Esophagus squamous epithelium (tissue), 5 donors: ENCODE data around the gene GPR157. TPM values are rescaled to one million over a fixed set of nuclear protein-coding genes. Genes with fewer than 3 reads are reported as not detected.

Experiments used
- DNase-seq: peaks from one replicate; lab custom pipeline; 2025; lab: John Stamatoyannopoulos, UW
- H3K27ac ChIP-seq, 4 donors: fragments of 200-600 bp; sonication (generic); one replicate each; pipeline ENCODE4 v1.5.1; 2016 to 2019; ENCODE audit warnings: mild to moderate bottlenecking in 1 of 4
- H3K27me3 ChIP-seq, 4 donors: fragments of 200-600 bp; sonication (generic); 1 replicate in 3 of 4; 2 replicates in 1 of 4; pipeline versions ENCODE4 v1.5.1 to v1.6.0; 2017 to 2021; ENCODE audit warnings: antibody characterized with exemption in 1 of 4
- H3K36me3 ChIP-seq, 3 donors: fragments of 200-600 bp; sonication (generic); one replicate each; pipeline ENCODE4 v1.5.1; 2016 to 2019
- H3K4me1 ChIP-seq, 3 donors: fragments of 200-600 bp; sonication (generic); one replicate each; pipeline ENCODE4 v1.5.1; 2017 to 2019
- H3K4me3 ChIP-seq, 4 donors: fragments of 200-600 bp; sonication (generic); 1 replicate in 3 of 4; 2 replicates in 1 of 4; pipeline ENCODE4 v1.5.1; 2016 to 2019; ENCODE audit warnings: mild to moderate bottlenecking in 2 of 4, moderate library complexity in 1 of 4
- H3K9me3 ChIP-seq, 3 donors: fragments of 200-600 bp; sonication (generic); one replicate each; pipeline ENCODE4 v1.5.1; 2016 to 2019
- POLR2A ChIP-seq, 4 donors: fragments of 450-650 bp; IDR thresholded peaks; one replicate each; pipeline ENCODE4 v1.6.1; 2017; ENCODE audit warnings: antibody characterized with exemption in 4 of 4, mild to moderate bottlenecking in 4 of 4, moderate library complexity in 3 of 4
- WGBS, 2 donors: methylation state at CpG; one replicate each; pipeline ENCODE4 v1.1.5; 2018; 5-methylcytosine and 5-hydroxymethylcytosine counted together
- intact Hi-C: fragments of 100-400 bp; cut with DNase I; formaldehyde crosslinking; loops from one replicate; pipeline ENCODE4 v1.15.0; 2022
- total RNA-seq, 4 donors: library from RNA; depleted of rRNA; stranded (reverse); fragments of >200 nt; gene quantifications; one replicate each; pipeline ENCODE4 v1.1.0, GENCODE V29; 2016
- TF ChIP-seq, protein P1 (sequence below), 6 experiments: fragments of 450-650 bp in 4 of 6; fragments of 200-600 bp in 2 of 6; sonication (generic) in 2 of 6; IDR thresholded peaks; one replicate each; pipeline ENCODE4 v1.5.1; 2016 to 2019; ENCODE audit warnings: antibody characterized with exemption in 6 of 6, mild to moderate bottlenecking in 4 of 6, moderate library complexity in 4 of 6
- donor health status: DM: yes; HTN: yes; CAD: no.

The GPR157 gene
- total RNA-seq, 4 donors from 2014 or later = 28.5 to 57.4 (median 30.2) TPM

- intact Hi-C loops = loop anchor here (10.0 kb wide), 1 partner anchor 182 kb away; no protein-coding TSS in a partner anchor
- H3K4me3 ChIP-seq = no peak overlapping the region
- H3K27ac ChIP-seq = no peak overlapping the region
- no peak for DNase-seq
- H3K4me1 ChIP-seq = peaks cover 4 to 36% (median 18%) of the 10 kb centered on the region in 3 donors
- 21% methylated on average over 4 of the region's 4 CpGs; no CpG with 5 or more reads in 1 of the 2 donors for WGBS, 2 donors
- TF ChIP-seq POLR2A (IDR thresholded peaks at IDR 0.05) = no peak
- TF ChIP-seq, protein P1, sequence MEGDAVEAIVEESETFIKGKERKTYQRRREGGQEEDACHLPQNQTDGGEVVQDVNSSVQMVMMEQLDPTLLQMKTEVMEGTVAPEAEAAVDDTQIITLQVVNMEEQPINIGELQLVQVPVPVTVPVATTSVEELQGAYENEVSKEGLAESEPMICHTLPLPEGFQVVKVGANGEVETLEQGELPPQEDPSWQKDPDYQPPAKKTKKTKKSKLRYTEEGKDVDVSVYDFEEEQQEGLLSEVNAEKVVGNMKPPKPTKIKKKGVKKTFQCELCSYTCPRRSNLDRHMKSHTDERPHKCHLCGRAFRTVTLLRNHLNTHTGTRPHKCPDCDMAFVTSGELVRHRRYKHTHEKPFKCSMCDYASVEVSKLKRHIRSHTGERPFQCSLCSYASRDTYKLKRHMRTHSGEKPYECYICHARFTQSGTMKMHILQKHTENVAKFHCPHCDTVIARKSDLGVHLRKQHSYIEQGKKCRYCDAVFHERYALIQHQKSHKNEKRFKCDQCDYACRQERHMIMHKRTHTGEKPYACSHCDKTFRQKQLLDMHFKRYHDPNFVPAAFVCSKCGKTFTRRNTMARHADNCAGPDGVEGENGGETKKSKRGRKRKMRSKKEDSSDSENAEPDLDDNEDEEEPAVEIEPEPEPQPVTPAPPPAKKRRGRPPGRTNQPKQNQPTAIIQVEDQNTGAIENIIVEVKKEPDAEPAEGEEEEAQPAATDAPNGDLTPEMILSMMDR (IDR thresholded peaks at IDR 0.05) = no peak
- no peaks in the 10 kb centered on the region for H3K27me3 ChIP-seq
- H3K9me3 ChIP-seq = no peaks in the 10 kb centered on the region
- H3K36me3 ChIP-seq = peaks cover 19 to 93% (median 23%) of the 10 kb centered on the region in 3 donors
Observed at GRCh38 chr1:9107136-9107535, 21.8 kb downstream of the GPR157 start.

DNA sequence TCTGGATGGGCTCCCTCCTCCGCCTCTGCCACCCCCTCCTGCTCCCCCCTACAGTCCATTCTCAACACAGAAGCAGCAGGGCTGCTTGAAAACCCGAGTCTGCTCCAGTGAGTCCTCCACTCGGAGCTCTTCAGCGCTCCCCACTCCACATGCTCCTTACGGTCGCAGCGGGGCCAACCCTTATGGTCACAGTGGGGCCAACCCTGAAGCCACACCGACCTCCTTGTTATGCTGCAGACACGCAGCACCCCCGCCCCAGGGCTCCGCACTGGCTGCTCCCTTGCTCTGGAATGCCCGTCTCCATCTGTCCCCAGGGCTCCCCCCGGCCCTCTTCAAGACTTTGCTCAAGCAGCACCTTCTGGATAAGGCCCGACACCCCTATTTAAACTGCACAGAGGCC is 22.6 kb downstream of the GPR157 start:
- WGBS, 2 donors = 95% methylated on average over 4 of the region's 14 CpGs; no CpG with 5 or more reads in 1 of the 2 donors
- no peak for DNase-seq
- peaks cover 4 to 39% (median 16%) of the 10 kb centered on the region in 3 donors for H3K4me1 ChIP-seq
- H3K4me3 ChIP-seq = no peak overlapping the region
- peaks cover 19 to 95% (median 23%) of the 10 kb centered on the region in 3 donors for H3K36me3 ChIP-seq
- H3K27ac ChIP-seq = no peak overlapping the region
- no peaks in the 10 kb centered on the region for H3K9me3 ChIP-seq
- TF ChIP-seq, protein P1 (IDR thresholded peaks at IDR 0.05) = no peak
- no peak for TF ChIP-seq POLR2A (IDR thresholded peaks at IDR 0.05)
- H3K27me3 ChIP-seq = no peaks in the 10 kb centered on the region
- intact Hi-C loops = loop anchor here (10.0 kb wide), 1 partner anchor 181 kb away; no protein-coding TSS in a partner anchor

GRCh38 chr1:9105336-9105867 is 23.5 kb downstream of the GPR157 start:
- Histone ChIP-seq H3K9me3 (no peaks in the 10 kb centered on the region), H3K36me3 (peaks cover 19 to 98% (median 20%) of the 10 kb centered on the region in 3 donors), H3K4me1 (peaks cover 2 to 33% (median 8%) of the 10 kb centered on the region in 3 donors), H3K27me3 (no peaks in the 10 kb centered on the region), H3K27ac (no peak overlapping the region), H3K4me3 (no peak overlapping the region)
- no peak for TF ChIP-seq POLR2A (IDR thresholded peaks at IDR 0.05)
- TF ChIP-seq, protein P1 (IDR thresholded peaks at IDR 0.05) = no peak
- WGBS, 2 donors = 80 to 98% methylated on average over 1 to 8 of the region's 22 CpGs
- intact Hi-C loops = loop anchor here (10.0 kb wide), 1 partner anchor 181 kb away; no protein-coding TSS in a partner anchor
- no peak for DNase-seq

DNA sequence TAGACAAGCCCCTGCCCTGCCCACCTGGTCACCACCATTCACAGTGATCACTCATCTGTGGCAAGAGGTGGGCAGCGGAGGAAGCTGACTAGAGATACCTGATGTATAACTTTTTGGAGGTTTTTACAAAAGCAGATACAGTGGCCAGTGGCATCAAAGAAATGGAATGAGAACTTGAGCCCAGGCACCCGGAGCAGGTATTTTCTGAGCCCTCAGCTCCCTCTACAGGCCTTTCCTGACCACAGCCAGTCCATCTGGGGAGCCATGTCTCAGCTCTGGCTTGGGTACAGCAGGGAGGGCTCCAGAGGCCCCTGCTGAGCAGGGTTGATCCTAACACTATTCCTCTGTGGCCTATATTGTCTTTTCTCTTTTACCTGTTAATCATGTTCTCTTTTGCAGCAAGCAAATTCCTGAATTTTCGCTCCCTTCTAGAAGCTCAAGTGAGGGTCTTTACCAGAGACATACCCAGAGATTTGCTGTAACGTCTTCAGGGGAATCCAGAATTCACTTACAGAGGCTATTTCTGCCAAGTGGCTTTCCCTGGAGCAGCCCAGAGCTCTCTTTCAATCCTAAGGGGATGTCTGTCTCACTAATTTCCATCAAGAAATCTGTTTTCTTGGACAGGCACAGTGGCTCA is 27.3 kb downstream of the GPR157 start:
- Histone ChIP-seq H3K9me3 (no peaks in the 10 kb centered on the region), H3K4me3 (no peak overlapping the region), H3K36me3 (peaks cover 12 to 61% (median 18%) of the 10 kb centered on the region in 3 donors), H3K4me1 (peaks cover 0 to 9% (median 0%) of the 10 kb centered on the region in 3 donors), H3K27ac (no peak overlapping the region), H3K27me3 (no peaks in the 10 kb centered on the region)
- DNase-seq = no peak
- TF ChIP-seq POLR2A (IDR thresholded peaks at IDR 0.05) = no peak
- TF ChIP-seq, protein P1 (IDR thresholded peaks at IDR 0.05) = peak; percentile 18 to 72 (median 58)
- intact Hi-C loops = loop anchor here (10.0 kb wide), 1 partner anchor 177 kb away; no protein-coding TSS in a partner anchor
- 31 to 50% methylated on average over 3 to 4 of the region's 4 CpGs for WGBS, 2 donors
